GM21360 (cell line): Measurements from ENCODE around the gene HDAC4.

ENCODE experiments used
- ATAC-seq: cut with Tn5 transposase; IDR thresholded peaks from one replicate; pipeline ENCODE4 v1.9.1; 2021; ENCODE audit warnings: mild to moderate bottlenecking, moderate library complexity; ENCODE audit not compliant: unreplicated experiment

The HDAC4 gene

GRCh38 chr2:239062743-239063142 lies 338.1 kb downstream of the HDAC4 start:
- ATAC-seq: no peak

DNA sequence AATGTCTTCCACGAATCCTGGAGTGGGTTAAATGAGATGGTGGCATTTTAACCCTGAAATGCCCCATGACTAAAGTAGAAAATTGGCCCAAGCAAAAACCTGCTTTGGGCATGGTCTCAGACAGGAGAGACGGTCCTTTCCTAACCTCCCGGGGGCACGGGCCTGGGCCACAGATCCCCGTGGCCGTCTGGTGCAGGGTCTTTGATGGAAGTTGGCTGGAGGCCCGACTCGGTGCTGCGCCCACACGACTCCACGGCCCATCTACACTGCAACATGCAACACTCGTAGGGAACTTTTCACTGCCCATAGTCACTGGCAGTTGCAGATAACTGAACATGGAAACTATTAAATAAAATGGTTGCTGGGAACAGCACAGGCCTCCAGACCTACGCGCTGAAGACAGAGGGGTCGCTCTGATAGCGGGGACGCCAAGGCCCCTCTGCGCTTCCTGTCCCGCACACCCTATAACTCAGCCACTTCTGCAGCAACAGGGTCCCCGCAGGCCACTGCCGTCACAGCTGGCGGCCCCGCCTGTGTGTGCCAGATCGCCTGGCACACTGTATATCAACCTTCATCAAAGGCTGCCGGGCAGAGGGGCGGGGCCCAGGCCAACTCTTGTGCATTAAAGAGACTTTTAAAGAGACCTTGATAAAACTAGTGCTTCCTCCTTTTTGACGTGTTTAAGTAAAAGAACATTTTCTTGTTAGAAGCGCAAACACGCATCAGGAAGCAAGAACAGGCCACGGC lies 338.8 kb downstream of the HDAC4 start:
- no peak for ATAC-seq

GRCh38 chr2:239061121-239061666 lies 339.6 kb downstream of the HDAC4 start:
- no peak for ATAC-seq

DNA sequence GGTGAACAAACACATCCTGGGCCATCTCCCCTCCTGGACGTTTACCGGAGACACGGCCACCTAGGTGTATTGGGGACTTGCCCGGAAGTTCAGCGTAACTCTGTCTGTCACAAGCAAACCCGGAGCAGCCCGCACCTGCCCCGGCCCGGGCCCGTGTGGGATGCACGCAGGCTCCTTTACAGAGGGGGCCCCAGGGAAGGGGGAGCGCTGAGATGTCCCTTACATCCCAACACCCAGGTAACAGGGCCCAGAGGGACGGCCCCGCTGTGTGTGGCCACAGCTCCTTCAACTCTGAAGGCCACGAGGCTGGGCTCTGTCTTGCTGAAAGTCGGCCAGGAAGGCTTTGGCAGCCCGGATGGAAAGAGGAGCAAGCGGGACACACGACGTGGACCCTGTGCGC lies 340.1 kb downstream of the HDAC4 start:
- ATAC-seq: no peak

DNA sequence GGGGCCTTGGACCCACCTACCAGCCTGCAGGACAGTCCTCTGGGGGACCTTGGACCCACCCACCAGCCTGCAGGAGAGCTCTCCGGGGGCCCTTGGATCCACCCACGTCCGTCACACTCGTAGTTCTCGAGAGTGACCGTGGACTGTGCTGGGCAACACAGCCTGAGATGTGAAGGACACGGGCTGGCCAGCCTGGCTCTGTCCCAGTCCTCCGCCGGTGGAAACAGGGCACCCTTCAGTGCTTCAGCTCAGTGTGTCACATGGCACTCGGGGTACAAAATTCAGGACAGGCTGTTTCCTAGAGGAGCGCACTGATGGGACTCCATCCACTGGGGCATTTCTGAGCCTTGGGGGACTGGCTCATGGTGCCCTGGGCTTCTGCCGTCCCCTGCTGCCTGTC lies 341.0 kb downstream of the HDAC4 start:
- no peak for ATAC-seq

DNA sequence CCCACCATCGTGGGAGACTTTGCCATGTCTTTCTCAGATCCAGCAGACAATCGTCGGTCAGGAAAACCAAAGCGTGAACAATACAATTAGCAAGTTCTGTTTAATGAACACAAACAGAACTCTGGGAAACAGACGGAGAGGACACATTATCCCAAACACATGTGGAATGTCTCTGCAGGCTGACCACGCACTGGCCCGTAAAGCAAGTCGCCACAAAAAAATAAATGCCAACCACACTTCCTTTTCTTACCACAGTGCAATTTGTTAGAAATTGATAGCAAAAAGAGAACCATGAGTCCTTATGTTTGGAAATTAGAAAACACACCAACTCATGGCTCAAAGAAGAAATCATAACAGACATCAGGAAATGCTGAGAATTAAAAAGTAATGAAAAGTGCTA lies 342.1 kb downstream of the HDAC4 start:
- ATAC-seq: no peak

DNA sequence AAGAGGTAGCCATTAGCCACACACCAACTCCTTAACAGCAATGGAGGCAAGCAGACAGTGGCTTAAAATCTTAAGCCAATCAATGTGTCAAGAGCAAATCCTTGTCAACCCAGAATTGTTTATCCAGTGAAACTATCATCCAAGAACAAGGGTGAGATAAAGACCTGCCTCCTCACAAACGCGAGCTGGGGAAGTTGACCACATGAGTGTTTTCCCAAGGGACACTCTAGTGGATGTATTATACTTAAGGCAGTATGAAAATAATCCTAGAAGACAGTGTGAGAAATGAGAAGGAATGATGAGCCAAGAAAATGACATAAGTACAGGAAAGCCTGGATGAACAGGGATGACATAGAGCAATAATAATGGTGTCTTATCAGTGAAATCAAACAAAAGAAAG lies 343.3 kb downstream of the HDAC4 start:
- ATAC-seq: no peak

DNA sequence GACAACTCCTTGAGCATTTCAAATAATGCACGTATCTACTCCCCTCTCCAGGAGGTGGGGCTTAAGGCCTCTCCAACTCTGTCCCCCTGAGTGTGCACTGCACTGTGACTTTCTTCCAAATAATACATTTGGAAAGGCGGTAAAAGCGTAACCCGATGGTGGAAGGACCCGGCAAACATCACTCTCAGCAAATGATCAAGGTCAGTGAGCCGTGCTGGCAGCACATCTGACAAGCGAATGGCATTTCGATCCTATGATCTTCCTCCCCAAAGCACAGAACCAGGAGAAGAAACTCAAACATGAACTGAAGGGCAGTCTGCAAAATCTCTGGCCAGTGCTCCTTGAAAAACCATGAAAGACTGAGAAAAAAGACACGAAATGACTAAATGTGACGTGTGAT lies 344.2 kb downstream of the HDAC4 start:
- no peak for ATAC-seq

GRCh38 chr2:239055756-239056493 lies 344.9 kb downstream of the HDAC4 start:
- no peak for ATAC-seq

DNA sequence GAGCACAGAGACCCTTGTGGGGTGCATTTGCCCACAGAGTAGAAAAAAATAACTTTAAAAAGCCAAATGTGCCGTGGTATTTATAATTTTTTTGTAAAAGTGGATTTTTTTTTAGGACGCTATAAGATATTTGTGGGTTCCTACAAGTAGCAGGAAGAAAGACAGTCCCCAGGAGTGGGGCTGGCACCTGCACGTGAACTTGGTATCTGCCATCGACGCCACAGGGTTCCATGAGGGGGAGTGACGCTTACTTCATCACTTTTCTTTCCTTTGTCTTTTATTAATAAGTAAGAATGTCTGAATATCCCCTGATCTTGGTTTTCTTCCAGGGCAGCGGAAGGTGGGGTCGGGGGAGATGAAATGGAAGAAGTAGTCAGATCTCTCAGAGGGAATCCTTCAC lies 345.9 kb downstream of the HDAC4 start:
- ATAC-seq: no peak

- no peak for ATAC-seq
These were observed 346.9 kb downstream of the HDAC4 start for GRCh38 chr2:239053801-239054503.

DNA sequence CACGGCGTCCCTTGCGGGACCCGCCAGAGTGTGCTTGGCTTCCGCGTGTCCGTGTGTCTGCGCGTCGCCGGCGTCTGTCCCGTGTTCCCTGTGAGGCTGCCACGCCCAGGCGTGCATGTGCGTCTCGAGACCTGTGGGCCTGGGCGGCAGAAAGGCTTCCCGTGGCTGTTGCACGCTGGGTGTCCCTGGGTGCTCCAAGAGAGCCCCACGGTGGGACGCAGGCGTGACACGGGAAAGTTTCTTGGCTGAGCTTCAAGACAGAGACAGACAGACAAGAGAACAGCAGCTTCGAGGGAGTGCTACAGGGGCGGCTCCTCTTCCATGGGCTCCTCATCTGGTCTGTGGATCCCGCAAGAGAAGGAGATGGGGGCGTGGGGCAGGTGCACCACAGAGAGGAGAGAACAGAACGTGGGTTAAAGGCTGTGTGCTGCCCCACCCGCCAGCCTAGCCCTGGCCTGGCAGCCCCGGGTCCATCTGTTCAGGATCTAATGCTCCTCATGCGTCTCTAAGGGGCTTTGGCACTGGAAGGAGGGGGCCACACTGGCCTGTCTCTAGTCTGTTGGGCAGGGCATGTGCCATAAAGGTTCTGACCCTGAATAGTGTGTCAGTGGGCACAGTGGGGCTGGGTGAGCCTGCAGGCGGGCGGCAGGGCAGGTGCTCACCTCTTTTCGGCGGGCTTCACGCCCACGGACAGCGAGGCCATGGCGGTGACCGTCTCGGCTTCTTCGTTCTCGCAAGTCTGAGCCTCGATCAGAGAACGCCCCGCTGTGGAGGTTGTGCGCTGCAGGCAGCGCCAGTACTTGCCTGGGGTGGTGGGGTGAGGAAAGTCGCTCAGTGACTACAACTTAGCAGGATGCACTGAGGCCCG lies 347.8 kb downstream of the HDAC4 start:
- ATAC-seq: no peak

- ATAC-seq: no peak
These were observed 348.9 kb downstream of the HDAC4 start for GRCh38 chr2:239051891-239052445.

DNA sequence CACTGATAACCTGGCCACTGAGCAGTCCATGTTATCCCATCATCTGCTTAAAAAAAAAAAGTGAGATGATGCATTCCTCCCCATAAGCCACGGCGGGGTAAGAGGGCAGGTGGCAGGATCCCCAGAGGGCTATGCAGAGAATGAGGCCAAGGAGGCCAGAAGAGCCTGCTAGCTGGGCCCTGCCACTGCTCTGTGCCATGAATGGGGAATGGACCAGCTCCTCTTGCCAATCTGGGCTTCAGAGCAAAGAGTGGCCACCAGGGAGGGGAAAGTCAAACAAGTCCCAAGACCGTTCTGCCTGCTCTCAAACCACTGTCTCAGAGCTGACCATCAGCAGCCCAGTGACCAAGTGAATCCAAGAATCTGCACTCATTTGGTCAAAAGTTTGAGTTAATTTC lies 350.6 kb downstream of the HDAC4 start:
- ATAC-seq: no peak

GRCh38 chr2:239049421-239050251 lies 351.2 kb downstream of the HDAC4 start:
- no peak for ATAC-seq

GRCh38 chr2:239048736-239049135 lies 352.1 kb downstream of the HDAC4 start:
- ATAC-seq: no peak

DNA sequence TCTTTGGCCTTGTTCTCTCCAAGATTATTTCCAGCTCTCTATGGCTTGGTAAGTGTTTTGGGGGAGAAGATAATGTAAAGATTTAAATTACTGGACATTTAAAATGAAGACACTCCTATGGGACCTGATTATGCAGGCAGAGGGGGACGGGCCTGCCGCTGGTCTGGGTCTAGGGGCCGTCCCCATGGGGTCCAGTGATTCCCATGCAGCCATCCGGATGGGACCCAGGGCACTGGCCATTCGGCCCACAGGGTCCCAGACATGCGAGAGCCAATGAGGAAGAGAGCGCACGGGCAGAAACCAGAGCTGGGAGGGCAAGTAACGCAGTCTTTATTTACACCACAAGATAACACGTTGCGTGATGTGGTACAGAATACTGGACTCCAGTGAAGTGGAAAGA lies 353.0 kb downstream of the HDAC4 start:
- ATAC-seq: no peak

DNA sequence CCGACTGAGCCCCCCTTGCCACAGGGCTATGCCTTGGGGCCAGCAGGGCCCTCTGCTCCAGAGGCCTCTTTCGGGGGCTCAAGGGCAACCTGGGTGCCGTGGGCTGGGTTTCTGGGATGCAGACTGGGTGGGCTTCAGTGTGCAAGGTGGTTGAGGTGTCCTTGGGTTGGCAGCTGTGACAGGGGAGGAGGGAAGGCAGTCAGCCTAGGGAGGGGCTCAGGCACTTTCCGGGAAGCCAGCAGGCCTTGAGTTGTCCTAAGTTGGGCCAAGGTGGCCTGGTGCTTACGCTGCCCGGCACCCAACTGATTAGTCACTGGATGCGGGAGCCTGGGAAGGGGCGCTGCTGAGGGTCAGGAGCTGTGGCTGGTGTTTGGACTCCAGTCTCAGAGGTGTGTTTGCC lies 353.4 kb downstream of the HDAC4 start:
- ATAC-seq: no peak

DNA sequence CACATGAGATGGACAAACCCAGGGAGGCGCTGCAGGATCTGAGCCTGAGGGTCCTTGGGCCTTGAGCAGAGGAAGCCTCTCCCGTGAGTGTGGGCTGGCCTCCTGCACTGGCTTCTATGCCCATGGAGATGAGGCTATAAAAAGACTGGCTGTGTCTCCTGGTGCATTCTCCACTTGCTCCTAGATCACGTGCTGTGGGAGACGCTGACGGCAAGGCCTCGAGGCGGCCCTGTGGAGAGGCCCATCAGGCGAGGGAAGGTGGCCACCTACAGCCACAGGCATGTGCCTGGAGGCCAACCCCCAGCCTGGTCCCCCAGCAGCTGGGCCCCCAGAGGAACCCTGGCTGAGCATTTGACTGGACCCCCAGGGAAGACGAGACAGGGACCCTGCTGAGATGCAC lies 354.0 kb downstream of the HDAC4 start:
- no peak for ATAC-seq

DNA sequence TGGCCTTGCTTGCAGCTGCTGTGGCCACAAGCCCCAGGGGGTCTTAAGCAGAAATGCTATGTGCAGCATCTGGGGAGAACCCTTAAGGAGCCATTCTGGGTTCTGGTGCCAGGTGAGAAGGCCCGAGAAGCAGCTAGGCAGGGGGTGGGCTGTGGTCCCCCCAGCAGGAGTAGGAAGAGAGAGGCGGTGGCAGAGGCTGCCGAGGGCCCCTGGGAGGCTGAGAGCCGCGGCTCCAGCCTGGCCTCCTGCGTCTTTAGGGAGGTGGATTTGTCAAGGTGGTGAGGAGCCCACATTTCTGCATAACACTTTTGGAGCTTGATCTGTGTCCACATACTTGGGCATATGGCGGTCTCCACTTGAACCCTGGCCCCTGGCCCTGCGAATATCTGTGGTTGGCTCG lies 356.5 kb downstream of the HDAC4 start:
- no peak for ATAC-seq
